CD4-positive, alpha-beta T cell treated with Interferon gamma for 1 hour (primary cell): ENCODE data around the gene BCAS3.

Experiments used
- DNase-seq: peaks from one replicate; pipeline ENCODE4 v3.0.0-alpha.2; 2020

Gene BCAS3

DNA sequence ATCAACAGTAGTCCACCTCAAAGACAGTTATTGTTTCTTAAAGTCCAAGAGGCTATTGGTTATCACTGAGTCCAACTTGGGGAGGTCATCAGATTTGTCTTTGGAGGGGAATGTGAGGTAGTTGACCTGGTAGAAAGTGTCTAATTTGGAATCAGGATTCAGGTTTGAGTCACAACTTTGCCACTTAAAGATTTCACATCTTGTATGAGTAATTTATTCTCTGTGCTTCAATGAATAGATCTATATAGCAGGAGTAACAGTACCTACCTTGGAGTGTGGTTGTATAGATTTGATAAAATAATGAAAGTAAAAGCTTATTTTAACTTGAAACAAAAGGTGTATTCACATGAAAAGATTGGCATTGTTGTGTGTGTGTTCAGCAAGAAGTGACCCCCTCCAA, 602.7 kb downstream of the BCAS3 start:
- no peak for DNase-seq

DNA sequence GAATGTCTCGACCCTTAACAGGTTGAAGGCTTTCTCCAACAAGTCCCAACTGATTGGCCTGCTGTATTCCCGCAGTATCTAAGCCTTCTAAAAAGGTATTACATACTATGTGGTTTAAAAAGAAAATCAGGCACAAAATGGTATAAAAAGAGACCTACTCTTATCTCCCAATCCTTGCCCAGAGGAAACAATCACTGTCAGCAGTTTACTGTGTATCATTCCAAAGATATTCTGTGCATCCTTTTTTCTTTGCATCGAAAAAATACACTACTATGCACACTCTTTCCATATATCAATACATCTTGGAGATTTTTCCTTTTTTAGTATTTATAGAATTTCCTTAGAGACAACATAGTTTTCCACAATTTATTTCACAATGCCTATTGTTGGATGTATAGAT, 603.2 kb downstream of the BCAS3 start:
- no peak for DNase-seq

DNA sequence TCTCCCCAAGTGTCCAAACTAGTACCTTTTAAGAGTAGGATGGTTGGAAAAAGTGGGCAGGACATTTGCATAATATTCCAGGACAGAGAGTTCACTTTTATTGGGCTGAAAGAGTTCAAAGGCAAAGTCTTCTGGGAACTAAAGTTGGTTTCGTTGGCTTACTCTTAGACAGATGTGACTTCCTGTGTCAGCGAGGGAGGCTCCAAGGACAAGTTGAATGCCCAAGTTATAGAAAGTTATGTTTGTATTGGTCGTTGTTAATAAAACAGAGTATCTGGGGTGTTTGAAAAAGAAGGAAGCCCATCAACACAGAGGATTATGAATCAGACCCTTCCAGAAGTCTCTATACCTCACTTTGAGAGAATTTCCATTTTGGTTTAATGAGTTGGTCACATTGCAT, 604.7 kb downstream of the BCAS3 start:
- DNase-seq = no peak

DNA sequence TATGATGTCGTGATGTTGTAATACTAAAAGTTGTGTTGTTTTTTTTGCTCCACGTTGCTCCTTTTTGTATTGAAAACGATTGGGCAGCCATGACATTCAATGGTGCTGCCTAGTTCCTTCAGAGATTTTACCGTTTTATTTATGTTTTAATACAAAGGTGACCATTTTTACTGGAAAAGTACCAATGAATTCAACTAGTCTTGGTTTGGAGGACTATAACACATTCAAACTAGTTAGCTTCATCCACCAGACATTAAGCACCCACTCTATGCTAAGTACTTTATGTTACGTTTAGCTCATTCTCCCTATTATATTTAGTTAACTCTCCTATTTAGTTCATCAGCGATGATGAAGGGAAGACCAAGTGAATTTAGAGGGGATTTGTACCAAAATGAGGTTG, 605.4 kb downstream of the BCAS3 start:
- no peak for DNase-seq

DNA sequence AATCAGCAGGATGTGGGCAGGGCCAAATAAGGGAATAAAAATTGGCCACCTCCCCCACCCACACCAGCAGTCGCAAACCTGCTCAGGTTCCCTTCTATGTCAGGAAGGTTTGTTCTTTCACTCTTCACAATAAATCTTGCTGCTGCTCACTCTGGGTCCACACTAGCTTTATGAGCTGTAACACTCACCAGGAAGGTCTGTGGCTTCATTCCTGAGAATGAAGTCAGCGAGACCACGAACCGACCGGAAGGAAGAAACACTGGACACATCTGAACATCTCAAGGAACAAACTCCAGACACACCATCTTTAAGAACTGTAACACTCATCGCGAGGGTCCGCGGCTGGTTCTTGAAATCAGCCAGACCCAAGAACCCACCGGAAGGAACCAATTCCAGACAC, 606.5 kb downstream of the BCAS3 start:
- no peak for DNase-seq

DNA sequence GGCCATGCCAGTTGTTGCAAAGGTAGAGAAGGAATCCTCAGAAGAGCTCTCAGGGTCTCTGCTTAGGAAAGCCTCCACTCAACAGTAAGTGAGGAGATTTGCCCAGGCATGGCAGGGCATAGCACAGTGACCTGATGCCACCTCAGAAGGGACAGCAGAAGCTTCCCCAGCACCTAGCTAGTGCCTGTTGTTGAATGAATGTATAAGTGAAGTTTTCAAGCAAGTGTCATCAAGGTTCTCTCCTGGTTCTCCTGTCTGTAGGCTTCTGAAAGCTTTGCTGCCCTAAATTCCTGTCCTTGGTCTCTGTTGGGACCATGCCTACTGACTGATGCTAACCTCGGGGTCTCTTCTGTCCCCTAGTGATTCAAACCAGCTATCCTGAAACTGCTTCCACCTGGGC, 607.1 kb downstream of the BCAS3 start:
- no peak for DNase-seq

DNA sequence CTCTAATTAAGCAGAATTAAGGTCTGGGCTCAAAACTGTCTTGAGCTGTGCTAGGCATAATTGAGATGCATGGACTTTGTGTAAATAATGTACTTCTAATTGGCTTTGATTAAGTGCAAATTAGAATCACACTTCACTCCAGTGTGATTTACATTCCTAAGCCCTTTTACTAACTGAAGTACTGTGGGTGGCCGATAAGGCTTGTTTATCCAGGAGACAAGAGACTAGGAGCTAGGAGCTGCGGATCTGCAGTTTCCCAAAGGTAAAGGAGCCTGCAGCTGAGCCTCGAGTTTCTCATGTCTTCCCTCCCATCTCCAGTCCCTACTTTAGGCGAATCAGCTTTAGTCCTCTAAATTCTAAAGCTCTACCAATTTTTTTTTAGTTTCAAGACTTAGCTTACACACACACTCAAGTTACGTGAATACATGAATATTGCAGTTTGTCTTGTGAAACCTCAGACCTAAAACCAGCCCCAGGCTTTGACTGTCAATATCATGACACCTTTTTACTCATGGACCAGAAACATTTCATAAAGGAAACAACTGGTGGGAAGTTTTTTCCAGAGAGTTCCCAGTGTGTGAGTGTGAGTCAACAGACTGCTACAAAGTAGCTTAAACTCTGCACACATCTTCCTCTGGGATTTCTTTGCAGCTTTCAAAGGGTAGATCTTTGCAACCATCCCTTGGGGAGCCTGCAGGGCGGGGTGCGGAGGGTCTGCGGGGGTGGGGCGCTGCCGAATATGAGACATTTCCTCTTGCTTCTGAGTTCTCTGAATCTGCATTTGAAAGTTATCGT, 608.1 kb downstream of the BCAS3 start:
- DNase-seq = no peak

DNA sequence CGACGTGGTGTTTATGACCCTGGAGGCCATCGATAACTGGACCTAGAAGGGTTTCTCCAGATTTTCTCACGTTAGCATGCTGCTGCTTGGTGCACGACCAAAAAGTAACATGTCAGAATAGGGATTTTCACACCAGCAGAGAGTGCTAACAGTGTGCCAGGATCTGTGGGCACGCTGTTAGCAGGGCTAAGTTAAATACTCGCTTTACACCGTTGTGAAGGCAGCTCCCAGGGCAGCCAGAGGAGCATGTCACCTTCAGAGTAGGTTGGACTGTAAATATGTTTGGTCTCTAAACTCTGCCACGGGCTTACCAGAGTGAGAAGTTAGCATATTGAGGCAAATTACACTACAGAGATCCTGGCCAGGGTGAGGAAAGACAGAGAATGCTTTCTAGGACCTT, 608.8 kb downstream of the BCAS3 start:
- no peak for DNase-seq

DNA sequence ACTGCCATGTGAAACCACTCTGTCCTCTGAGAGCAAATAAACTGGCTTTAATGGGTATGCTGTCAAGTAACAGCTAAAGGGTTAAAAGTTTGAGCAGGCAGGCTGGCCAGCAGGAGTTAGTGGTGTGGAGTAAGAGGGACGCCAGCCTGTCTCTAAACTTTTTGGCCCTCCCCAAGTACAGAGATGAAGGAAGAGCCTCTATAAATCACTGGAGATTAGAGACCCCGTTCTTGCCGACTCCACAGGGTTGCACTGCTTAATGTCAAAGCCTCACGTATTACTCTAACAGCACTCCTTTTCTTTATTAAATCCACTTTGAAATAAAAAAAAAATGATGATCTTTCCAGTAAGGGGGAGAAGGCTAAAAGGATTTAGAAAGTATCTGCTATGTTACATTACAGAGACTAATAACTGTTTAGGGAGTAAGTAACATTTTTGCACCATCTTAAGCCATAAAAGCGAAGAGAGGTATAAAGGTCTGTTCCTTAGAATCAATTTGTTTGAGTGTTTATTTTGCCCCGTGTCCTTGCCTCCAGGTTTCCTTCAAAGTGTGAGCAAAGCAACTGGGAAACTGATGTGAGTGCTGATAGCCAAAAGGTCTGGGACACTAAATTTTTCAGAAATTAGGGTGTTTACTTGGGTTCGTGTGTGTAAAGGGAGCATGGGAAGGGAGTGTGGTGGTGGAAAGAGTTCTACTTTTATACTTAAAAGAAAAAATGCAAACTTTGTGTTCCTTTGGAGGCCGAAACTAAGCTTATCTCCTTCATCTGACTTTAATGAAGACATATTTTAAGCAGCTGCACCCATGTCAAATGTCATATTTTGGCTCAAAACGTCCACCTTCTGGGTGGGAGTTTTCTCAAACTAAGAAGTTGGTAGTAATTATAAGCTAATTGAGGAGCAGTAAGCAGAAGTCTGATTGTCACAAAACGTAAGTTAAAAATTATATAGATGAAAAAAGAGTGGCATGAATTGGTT, 612.0 kb downstream of the BCAS3 start:
- no peak for DNase-seq

DNA sequence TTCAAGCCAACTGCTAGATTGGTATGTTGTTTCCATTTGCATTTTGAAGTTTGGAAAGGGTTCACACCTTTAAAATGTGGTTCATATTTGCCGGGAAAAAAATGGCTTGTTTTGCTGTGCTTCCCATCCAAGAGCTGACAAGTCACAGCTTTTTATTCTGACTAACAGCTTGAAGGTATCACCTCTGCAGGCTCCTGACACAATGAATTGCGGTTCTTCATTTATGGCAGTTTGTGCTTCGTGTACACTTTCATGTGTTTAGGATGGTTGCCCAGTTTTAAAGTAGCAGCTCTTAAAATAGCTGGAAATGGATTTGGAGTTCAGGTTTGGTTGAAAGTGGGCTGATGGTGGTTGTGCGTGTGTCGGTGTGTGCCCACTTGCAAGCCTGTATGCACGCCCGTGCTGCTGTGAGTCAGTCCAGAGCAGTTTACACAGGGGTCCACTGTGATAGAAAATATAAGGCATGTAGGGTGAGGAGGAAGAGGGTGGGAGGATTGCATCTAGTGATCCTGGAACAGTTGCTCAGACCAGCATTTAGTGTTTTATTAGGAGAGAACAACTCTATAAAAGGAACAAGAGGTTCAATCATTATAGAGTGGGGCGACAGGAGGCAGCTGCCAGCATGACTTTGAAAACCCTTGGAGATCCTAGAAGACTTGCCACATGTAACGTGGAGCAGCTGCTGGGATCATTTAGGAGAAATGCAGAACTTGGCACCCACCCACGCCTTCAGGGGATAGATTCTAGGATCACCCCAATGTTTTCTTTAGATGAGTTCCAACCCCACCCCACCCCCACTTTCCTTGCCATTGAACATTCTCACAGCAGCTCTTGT, 614.0 kb downstream of the BCAS3 start:
- DNase-seq = no peak

DNA sequence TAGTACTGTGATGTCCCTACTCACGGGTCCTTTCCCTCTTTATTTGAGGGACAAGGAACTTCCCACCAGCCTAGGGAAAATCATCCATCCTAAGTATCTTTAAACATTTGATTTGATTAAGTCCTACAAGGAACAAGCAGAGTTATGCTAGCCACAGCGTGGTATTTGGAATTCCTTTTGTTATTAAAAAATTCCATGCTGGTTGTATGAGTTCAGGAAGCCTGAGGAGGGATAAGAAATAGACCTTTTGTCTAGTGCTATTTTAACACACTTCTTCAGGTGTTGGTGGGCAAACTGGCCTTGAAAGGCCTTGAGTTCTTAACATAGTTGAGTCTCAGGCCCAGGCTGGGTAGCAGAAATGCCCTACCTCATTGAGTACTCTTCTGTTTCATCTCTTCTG, 616.6 kb downstream of the BCAS3 start:
- DNase-seq = no peak

DNA sequence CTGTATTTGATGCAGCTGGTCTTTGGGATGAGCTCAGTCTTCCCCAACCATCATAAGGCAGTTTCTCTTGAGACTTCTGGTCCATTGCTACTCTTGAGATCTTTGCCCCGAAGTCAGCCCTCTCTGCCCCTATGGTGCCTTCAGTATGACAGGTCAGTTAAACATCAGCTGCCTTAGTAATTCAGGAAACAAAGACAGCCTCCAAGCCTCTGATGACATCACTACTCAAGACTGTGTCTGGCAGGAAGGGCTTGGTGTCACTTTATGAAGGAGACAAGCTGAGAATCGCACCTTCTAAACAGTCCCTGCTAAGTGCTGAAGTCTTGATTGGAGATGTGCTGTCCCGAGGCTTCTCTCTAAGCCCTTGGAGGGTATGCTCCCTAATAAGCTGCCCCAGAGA, 617.1 kb downstream of the BCAS3 start:
- no peak for DNase-seq

DNA sequence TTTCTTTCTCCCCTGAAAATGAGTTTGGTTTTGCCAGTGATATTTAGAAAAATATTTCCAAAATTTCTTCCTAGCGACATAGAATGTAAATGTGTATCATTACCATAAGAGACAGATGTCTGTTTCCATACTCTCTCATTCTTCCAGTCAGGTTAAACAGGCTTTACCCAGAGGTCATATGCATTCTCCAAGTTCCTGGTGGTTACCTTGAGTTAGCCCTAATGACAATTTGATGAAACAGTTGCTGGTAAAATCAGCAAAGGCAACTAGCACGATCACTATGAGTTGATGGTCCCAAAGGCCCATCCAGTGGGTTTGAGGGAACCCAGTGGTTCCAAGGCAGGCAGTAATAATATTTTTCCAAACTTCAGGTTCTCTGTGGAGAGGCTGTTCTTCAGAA, 618.4 kb downstream of the BCAS3 start:
- DNase-seq = no peak

DNA sequence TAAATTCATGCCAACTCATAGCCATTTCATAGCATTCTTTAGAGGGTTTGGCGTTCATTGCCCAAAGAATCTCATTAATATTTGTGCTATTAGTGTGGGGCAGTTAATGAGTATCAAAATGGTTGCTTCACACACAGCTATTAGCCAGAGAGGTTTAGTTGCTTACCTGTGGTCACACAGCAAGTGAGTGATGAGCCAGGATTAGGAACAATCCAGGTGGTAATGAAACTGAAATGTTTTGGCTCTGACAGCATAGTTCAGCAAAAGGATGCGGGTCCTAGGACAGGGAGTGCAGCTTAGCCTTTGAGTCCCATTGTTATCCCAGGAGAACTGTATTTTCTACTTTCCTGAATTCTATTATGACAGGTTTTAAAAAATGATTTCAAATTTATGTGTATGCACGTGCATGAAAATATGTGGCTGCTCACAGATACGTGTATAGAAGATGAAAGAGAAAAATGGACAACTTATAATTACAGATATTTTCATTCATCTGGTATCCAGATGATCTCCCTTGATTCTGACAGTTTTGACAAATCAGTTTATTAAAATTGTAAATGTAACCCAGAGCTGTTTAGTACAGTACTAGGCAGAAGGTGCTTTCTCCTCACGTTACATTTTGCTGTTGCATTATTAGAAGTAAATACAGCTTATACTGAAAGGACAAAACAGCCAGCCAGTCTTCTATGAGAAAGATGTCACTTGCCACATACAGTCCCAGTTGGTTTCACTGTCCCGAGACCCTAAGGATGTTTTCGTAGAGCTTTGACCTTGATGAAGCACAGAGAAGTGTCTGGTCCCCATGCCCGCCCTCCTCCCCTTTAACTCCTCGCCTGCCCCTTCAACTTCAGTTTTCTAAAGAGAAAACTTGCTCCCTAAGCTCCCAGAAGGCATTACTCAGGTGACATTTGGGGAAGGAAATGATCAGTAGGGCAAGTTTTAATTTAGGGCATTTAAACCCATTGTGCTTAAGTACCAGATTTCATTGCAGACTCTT, 622.2 kb downstream of the BCAS3 start:
- no peak for DNase-seq

DNA sequence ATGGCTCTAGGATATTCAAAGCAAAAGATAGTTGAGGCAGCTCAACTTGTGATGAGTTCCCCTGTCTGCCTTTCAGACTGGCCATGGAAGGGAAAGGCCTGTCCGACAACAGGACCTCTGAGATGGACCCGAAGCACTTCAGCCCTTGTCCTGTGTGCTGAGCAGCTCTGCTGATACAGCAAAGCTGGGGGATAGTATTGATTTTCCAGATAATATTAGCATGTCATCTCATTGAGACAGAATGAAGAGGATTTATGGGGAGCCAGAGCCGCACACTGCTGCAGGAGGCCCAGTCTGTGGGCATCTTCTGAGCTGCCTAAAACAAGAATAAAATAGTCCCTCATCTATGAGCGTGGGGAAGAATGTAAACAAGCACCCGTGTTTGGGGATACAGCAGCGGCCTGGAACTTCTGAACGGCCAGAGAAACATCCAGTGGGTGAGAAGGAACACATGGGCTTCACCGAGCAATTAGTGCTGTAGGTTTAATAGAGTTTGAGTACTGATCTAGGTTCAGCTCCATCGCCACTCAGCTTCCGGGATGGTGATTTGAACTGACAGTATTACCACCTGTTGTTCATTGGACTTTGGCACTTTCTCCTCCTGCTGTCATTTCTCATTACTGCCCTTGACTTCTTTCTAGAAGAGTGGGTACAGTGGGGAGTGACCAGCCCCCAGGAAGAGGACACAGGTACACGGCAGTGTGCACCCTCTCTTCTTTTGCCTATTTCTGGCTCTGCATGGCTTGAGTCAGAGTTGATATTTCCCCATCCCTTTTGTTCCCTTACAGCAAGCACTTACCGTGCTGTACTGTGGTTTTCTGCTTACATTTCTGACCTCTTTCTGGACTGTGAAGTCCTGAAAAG, 625.5 kb downstream of the BCAS3 start:
- no peak for DNase-seq

DNA sequence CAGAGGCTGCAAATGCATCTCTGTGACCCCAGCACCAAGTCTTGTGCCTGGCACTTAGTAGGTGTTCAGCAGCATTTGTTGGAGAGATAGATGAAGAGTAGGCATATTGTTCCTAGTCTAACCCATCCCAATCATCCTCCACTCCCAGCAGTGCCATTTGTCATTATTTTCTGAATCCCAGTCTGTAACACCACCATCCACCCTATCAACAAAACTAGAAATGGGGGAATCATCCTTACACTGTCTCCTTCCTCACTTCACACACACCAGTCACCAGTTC, 626.1 kb downstream of the BCAS3 start:
- DNase-seq = no peak

DNA sequence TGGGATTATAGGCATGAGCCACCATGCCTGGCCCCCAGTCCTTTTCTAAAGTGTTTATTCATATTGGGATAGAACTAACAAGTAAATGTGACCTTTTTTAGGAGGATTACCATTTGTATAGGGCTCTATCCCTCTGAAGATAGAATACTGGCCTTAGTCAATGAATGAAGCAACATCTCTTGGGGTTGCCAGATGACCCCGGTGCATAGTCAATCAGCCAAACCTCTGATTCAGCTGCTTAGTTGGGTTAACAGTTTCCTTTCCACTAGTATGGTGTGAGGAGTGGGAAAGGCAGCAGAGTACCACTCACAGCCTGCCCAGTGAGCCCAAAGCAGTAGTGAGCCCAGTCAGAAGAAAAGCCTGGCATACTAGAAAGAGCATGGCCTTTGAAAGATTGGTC, 627.4 kb downstream of the BCAS3 start:
- no peak for DNase-seq

DNA sequence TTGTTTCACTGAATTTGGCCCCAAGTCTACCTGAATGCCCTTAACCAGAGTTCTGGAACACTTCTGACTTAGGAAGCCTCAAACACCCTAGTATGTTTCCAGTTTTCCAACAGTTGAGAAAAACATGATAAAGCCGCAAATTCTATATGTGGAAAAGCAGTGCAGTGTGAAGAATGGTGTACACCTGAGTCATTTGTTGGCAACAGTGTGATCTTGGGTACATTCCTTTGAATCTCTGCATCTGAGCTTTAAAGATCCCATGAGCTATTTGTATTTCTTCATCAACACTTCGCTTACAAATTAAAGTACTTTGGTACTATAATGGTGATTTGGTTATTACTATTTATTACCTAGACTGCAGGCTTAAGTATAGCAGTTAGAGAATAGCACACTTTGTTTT, 628.4 kb downstream of the BCAS3 start:
- no peak for DNase-seq

DNA sequence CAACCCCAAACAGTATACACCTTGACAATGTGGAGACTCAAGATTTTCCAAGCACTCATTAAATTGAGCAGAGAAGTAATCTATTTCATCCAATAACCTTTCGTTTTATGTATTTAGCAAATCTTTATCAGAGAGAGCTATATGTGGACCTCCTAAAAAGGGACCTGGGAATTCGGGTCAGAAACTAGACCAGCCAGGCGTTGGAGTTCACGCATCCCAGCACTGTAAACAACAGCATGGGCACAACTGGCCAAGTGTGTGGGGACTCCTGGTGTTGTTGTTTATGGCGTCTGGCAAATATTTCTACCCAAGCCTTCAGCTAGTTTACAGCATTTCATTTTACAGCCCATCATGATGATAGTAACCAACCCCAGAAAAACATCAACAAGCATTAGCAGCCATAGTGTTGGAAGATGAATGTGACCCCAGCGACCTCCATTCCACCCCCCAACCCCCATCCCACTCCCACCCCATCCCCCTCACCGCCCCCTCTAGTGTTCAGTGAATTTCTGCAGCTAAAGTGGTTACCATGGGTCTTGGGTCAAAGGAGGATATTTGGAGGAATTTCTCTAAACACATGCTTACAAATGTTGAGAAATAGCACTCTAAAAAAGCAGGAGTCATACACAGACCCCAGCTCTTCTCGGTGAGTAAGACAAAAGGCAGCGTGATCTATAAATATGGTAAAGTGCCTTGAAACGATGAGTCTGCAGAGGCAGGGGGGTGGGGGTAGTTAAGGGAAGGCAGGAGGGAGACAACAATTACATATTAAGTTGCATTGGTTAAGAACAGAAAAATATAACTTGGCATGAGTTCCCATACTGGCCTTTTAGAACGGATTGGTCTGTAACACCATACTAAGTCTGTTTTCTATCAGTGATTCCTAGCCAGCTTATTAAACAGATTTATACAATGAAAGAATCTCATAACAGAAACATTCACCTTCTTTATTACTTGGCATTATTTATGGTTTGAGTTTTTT, 630.5 kb downstream of the BCAS3 start:
- DNase-seq = no peak
